Neural crest cell (in vitro differentiated cells): ENCODE results near the gene ARHGEF6. TPM values are rescaled to one million over a fixed set of nuclear protein-coding genes. Genes with fewer than 3 reads are reported as not detected.

ENCODE experiments used
- DNase-seq: peaks from one replicate; pipeline ENCODE4 v3.0.0; 2021; ENCODE audit warnings: low read depth, mixed read lengths, low spot score
- H3K27ac Mint-ChIP-seq: one replicate; pipeline ENCODE4 v1.8.0; 2021; ENCODE audit warnings: mild to moderate bottlenecking, mixed read lengths; ENCODE audit not compliant: unreplicated experiment
- H3K27me3 Mint-ChIP-seq: 2 replicates; pipeline ENCODE4 v1.8.0; 2021; ENCODE audit warnings: low read depth, mild to moderate bottlenecking, mixed read lengths
- H3K36me3 Mint-ChIP-seq: 2 replicates; pipeline ENCODE4 v1.8.0; 2021; ENCODE audit warnings: low read depth, mild to moderate bottlenecking, mixed read lengths
- H3K4me1 Mint-ChIP-seq: 2 replicates; pipeline ENCODE4 v1.8.0; 2021; ENCODE audit warnings: mixed read lengths
- H3K4me3 Mint-ChIP-seq: one replicate; pipeline ENCODE4 v1.8.0; 2021; ENCODE audit warnings: mild to moderate bottlenecking, mixed read lengths
- H3K9me3 Mint-ChIP-seq: 2 replicates; pipeline ENCODE4 v1.8.0; 2021; ENCODE audit warnings: mixed read lengths
- CTCF ChIP-seq: fragments of 200-600 bp; sonication (generic); conservative IDR thresholded peaks from 2 replicates; pipeline ENCODE4 v1.5.0; 2021; ENCODE audit warnings: antibody characterized with exemption, mild to moderate bottlenecking
- total RNA-seq: library from RNA; stranded (reverse); gene quantifications from 2 replicates; pipeline ENCODE4 v1.2.1, GENCODE V29; 2021

ARHGEF6 gene
- total RNA-seq, 1 donor from 2014 or later = 2.7 TPM

DNA sequence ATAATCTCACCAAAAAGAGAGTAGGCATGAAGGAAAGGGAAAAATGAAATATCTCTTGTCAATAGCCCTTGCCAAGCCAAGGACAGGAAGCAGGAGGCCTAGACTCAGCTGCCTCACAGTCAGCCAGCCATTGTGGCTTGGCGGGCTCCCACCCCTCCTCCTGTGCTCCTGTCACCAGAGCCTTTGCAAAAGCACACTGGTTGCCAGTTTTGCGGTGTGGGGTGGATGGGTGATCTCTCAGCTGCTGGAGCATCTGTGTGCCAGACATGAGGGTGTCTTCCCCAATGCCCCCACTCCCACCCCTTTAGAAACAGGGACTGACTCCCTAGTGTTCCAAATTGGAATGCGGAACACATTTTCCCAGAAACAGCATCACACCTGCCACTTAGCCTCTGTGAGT lies 26.1 kb downstream of the ARHGEF6 start:
- Mint-ChIP-seq H3K4me3 (no peak overlapping the region), H3K27me3 (no peaks in the 10 kb centered on the region), H3K4me1 (peaks cover 7% of the 10 kb centered on the region), H3K27ac (no peak overlapping the region), H3K36me3 (no peaks in the 10 kb centered on the region), H3K9me3 (peaks cover 4% of the 10 kb centered on the region)
- DNase-seq = no peak
- no peak for TF ChIP-seq CTCF

DNA sequence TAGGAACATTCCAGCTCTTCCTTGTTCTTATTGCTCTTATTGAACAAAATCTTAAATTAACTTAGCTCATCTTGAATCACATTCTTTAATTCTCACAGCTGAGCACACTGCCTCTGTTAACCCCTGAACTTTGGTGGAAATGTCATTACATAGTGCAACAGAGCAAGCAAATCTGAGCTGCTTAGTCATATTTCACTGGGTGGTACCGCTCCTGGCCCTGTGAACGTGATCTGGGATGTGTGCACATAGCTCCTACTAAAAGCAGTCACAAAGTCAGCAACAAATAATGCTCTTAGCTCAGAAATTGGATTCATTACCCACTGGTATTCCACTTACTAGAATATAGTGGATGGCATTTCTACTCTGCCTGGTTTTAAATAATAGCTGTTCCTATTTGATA lies 27.9 kb downstream of the ARHGEF6 start:
- DNase-seq = no peak
- Mint-ChIP-seq H3K36me3 (no peaks in the 10 kb centered on the region), H3K27ac (no peak overlapping the region), H3K27me3 (no peaks in the 10 kb centered on the region), H3K9me3 (peaks cover 4% of the 10 kb centered on the region), H3K4me3 (no peak overlapping the region), H3K4me1 (peaks cover 6% of the 10 kb centered on the region)
- TF ChIP-seq CTCF = no peak

DNA sequence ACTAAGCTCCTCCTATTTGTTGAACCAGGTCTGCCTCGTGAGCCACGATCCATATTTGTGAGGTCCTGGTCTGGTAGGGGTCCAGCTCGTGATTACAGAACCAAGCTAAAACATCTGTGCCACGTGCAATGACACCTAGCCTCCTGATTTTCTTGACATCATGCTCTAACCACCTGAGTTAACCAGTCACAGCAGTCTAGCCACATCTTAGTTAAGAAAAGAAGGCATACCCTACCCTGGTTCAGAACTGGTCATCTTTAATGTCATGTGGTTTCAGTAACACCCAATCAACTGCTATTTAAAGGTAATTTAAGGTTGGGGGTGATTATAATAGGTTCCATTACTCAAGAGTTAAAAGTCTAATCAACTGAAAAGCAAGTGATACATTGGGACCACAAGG lies 28.4 kb downstream of the ARHGEF6 start:
- DNase-seq = no peak
- TF ChIP-seq CTCF = no peak
- no peaks in the 10 kb centered on the region for H3K36me3 Mint-ChIP-seq
- peaks cover 3% of the 10 kb centered on the region for H3K9me3 Mint-ChIP-seq
- no peak overlapping the region for H3K27ac Mint-ChIP-seq
- peaks cover 6% of the 10 kb centered on the region for H3K4me1 Mint-ChIP-seq
- no peak overlapping the region for H3K4me3 Mint-ChIP-seq
- no peaks in the 10 kb centered on the region for H3K27me3 Mint-ChIP-seq

DNA sequence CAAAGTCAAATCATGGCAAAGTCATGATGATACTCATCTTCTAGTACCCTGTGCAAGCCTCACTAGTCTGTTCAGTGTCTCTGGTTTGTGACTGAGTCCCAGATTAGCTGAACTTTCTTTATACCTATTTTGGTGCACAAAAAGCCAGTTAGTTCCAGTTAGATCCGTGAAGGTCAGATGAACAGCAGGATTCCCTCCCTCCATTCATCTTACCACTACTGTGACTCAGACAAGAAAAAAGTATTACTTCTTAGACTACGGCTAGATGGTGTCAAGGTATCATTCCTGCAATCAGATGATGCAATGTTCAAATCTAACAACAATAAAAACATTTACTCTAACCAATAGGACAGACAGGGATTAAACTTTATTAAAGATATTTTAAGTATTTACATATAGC lies 30.4 kb downstream of the ARHGEF6 start:
- TF ChIP-seq CTCF = no peak
- no peak overlapping the region for H3K27ac Mint-ChIP-seq
- H3K4me3 Mint-ChIP-seq = no peak overlapping the region
- no peaks in the 10 kb centered on the region for H3K36me3 Mint-ChIP-seq
- peaks cover 2% of the 10 kb centered on the region for H3K9me3 Mint-ChIP-seq
- H3K4me1 Mint-ChIP-seq = peaks cover 6% of the 10 kb centered on the region
- DNase-seq = no peak
- no peaks in the 10 kb centered on the region for H3K27me3 Mint-ChIP-seq

DNA sequence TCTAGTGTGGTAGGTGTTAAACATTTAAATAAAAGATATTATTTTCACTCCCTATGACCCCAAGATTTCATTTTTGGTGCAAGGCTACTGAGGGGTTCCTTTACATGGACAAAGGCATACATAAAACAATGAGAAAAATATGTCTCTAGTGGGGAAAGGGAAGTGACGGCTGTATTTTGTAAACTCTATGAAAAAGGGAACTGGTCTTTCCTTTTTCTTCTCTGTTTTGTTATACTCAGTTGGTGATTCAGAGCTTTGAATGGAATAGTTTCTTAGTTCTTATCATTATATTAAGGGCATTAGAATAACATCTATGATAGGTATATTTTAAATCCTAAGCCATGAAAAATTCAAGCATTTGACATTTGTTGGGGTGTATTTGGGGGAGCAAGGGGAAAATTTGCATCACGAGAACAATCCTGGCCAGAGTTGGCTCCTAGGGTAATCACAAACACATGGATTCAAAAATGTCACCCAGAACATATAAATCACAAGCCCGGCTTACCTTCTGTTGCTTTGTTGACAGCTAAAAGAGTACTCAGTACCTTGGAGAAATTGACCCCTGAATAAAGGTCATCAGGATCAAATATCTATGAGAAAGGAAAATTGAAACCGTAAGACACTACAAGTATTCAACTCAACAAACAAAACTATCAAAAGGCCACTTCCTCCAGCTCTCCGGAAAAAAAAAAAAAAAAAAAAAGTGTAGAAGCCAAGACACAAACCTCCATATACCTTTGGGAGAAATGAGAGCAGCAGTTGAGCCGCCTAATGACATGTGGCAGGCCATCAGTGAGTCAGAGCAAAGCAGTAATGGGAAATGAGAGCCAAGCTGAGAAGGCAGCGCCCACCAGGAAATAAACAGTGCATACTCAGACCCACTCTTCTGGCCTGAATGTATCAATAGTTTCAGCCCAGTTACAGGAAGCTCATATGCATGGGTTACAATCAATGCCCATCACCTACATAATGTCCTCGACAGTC lies 33.4 kb downstream of the ARHGEF6 start:
- TF ChIP-seq CTCF = no peak
- no peak for DNase-seq
- no peaks in the 10 kb centered on the region for H3K36me3 Mint-ChIP-seq
- H3K9me3 Mint-ChIP-seq = no peaks in the 10 kb centered on the region
- no peak overlapping the region for H3K27ac Mint-ChIP-seq
- no peak overlapping the region for H3K4me3 Mint-ChIP-seq
- H3K4me1 Mint-ChIP-seq = peaks cover 3% of the 10 kb centered on the region
- no peaks in the 10 kb centered on the region for H3K27me3 Mint-ChIP-seq
